Measurements from ENCODE around the gene MAP3K14.
"Not testable (repeated sequence)": the region's sequence is repeated elsewhere in the genome, so short reads cannot be mapped to it uniquely, and the experiment has no call there.

Gene MAP3K14

GRCh38 chr17:45258981-45259380 lies 57.8 kb downstream of the MAP3K14 start:
- DNase-seq (ENCODE audit: low read depth), result no peak

- no peak for DNase-seq (ENCODE audit: low read depth)
Measured at GRCh38 chr17:45257115-45257514, 59.7 kb downstream of the MAP3K14 start.

DNA sequence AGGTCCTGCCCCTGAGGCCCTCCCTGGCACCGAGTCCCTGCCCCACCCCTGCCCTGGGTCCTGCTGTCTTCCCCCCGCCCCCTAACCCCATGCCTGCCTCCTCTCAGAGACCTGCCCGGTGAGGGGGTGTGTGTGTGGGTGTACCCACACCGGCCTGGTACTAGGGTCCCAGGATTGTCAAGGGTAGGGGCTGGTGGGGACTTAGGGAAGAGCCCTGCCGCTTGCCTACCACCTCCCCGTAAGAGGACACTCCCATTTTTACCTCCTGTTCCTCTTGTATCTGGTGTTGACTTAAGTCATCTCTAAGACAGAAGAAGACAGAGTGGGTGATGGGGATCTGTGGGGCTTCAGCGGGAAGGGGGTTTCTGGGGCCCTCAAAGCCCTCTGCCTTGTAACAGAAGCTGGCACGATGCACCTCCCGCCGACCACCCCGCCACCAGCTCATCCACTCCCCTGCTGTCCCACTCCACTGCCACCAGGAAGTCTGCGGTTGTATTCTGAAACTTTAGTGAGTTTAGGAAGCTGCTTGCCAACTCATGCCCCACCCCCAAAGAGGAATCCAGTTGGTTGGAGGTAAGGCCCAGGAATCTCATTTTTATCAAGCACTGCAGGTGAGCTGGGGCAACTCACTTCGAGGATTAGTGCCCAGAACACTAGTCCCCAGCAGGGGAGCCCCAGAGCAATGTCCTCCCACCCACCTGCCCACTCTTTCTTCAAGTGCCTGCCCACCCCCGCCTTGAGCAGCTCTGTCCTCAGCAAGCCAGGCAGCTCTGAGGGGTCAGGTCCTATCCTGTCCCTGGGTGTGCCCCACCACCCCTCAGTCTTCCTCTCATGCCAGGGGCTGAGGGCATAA lies 60.5 kb downstream of the MAP3K14 start:
- DNase-seq (ENCODE audit: low read depth), result no peak

DNA sequence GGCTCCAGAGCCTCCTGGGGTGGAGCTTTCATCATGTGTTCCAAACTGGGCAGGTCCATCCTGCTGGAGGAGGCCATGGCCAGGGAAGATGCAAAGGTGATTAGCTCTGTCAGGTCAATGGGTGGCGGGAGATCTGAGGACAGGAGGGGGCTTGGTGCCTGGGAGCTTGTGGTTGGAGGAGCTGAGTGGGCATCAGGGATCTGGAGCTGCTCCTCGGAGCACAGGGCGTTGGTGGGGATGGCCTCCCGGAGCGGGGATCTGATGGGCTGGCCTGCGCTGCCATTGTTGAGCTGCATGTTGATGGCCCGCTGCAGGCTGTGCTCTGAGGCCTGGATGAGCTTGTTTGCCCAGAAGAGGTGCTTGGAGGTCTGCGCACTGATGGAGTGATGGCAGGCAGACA lies 61.5 kb downstream of the MAP3K14 start:
- no peak for DNase-seq (ENCODE audit: low read depth)

DNA sequence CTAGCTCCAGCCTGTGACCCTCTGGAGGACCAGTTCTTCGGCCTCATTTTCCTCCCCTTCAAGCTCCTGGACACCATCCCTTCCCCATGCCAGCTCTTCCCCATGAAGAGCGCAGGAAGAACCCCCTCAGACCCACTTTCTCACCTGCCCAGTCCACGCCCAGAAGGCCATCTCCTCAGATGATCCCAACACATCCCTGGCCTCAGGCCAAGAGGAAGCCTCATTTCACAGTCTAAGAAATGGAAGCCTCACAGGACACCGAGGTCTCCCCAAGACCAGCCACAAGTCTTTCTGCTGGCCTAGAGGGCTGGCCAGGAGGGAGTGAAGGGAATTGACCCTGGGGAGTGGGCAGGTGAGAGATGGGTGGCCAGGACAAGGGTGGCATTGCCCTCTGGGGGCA lies 62.9 kb downstream of the MAP3K14 start:
- DNase-seq (ENCODE audit: low read depth), result no peak

- DNase-seq (ENCODE audit: low read depth), result not testable (repeated sequence)
Measured at GRCh38 chr17:45253237-45253636, 63.6 kb downstream of the MAP3K14 start.

GRCh38 chr17:45251931-45252330 lies 64.9 kb downstream of the MAP3K14 start:
- DNase-seq (ENCODE audit: low read depth), result no peak

DNA sequence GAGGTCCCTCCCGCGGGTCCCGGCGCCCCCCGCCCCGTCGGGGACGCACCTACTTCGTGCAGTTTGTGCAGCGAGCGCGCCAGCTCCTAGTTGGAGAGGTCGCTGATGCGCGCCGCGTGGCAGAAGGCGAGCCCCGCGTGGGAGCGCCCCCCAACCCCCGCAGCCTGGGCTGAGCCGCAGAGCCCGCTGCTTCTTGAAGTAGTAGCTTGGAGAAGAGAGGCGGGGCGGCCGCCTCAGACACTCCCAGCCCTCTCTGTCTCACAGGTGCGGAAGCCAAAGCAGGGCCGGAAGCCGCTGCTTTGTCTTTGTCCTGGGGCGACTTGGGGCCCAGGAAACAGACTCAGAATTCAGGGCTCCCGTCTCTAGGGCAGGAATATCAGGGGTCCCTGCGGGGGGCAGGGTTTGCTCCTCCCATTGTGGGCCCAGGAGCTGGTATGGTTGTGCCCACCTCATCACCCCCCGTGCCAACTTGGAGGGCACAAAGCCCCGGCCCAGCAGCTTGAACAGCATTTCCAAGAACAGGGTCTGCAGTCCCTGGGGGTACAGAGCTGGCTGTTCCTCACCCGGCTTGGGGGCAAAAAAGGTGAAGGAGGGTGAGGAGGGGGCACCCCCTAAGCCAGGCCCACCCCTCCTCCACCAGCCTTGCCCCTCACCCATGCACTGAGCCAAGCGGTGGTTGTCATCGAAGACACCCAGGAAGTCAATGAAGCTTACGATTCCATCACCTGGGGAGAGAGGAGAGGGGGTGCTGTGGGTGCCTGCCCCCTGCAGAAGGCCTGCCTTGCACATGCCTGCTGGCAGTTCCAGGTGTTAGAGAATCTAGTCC lies 68.5 kb downstream of the MAP3K14 start:
- DNase-seq (ENCODE audit: low read depth), result peak; percentile 75

DNA sequence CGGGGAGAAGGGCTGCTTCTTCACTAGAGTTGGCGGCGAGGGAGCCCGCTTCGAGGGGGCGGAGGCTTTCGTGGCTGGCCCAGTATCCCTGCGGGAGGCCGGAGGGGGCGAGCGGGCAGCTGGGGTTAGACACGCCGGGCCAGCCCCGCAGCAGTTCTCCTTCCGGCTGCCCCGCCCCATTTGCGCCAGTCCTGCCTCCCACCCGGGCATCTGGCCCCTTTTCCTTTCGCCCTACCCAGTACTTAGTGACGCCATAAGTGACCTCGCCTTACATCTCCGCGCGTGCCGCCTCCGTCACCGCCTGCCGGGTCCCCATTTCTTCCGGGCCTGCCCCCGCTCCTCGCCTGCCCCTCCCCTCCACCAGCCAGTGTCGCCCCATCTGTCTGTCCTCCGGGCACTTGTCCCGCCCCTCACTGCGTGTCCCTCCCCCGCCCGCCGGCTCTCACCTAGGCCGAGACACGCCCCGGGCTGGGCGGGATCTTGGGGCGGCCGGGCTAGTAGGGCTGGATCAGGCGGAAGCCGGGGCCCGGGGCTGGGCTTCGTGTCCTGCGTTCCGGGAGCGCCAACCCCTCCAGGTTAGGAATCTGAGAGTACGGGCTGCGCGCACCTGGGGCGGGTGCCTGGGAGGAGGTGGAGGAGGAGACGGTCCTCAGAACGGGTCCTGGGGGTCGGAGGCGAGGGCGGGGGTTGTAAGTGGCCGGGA lies 69.2 kb downstream of the MAP3K14 start:
- peak; percentile 95 for DNase-seq (ENCODE audit: low read depth)

GRCh38 chr17:45246861-45247428 lies 69.9 kb downstream of the MAP3K14 start:
- DNase-seq (ENCODE audit: low read depth), result no peak

DNA sequence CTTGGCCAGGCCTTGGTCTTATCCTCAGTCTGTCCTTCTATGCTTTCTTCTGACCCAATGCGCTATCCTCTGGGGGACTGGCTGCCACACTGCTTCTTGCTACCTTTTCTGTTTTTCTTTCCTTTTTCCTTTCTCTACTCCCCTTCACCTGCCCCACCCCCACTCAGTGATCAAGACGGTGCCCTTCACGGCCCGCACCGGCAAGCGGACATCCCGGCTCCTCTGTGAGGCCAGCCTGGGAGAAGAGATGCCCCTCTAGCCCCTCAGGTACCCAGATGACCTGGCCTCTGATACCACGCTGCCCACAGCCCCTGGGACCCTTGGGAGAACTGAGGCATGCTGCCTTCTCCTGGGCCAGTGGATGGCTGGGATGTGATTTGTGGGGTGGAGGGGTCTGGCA lies 70.5 kb downstream of the MAP3K14 start:
- DNase-seq (ENCODE audit: low read depth), result no peak

DNA sequence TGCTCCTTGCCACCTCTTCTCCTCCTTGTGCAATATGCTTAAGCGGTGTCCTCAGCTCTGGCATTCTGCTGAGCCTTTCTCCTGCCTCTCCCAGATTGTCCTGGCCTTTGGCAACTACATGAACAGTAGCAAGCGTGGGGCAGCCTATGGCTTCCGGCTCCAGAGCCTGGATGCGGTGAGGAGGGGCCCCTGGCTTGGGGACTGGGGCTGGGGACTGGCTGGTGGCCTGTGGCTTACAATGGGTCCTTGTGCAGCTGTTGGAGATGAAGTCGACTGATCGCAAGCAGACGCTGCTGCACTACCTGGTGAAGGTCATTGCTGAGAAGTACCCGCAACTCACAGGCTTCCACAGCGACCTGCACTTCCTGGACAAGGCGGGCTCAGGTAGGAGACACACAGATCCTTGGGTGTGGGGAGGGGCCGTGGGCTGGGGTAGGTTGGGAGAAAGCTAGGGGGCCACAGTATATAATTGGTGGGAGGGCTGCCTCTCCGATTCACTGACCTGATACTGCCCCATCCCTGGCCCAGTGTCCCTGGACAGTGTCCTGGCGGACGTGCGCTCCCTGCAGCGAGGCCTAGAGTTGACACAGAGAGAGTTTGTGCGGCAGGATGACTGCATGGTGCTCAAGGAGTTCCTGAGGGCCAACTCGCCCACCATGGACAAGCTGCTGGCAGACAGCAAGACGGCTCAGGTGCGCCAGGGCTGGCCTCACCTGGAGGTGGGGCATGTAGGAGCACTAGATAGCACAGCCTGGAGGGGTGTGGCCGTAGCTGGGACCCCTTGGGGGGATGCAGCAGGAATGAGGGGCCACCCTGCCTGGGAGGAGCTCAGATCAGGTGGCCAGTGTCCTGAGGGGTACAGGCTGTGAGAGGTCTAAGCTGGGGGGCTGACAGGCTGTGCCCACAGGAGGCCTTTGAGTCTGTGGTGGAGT lies 71.8 kb downstream of the MAP3K14 start:
- DNase-seq (ENCODE audit: low read depth), result no peak

DNA sequence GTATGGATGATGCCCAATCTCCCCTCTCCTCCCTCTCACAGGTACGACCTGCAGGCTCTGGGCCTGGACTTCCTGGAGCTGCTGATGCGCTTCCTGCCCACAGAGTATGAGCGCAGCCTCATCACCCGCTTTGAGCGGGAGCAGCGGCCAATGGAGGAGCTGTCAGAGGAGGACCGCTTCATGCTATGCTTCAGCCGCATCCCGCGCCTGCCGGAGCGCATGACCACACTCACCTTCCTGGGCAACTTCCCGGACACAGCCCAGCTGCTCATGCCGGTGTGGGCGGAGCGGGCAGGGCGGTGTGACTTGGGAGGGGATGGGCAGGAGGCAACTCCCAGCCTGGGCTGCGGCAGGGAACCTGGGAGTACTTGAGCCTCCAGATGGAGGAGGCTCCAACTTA lies 73.1 kb downstream of the MAP3K14 start:
- no peak for DNase-seq (ENCODE audit: low read depth)

- no peak for DNase-seq (ENCODE audit: low read depth)
Measured at GRCh38 chr17:45242029-45242414, 74.8 kb downstream of the MAP3K14 start.

DNA sequence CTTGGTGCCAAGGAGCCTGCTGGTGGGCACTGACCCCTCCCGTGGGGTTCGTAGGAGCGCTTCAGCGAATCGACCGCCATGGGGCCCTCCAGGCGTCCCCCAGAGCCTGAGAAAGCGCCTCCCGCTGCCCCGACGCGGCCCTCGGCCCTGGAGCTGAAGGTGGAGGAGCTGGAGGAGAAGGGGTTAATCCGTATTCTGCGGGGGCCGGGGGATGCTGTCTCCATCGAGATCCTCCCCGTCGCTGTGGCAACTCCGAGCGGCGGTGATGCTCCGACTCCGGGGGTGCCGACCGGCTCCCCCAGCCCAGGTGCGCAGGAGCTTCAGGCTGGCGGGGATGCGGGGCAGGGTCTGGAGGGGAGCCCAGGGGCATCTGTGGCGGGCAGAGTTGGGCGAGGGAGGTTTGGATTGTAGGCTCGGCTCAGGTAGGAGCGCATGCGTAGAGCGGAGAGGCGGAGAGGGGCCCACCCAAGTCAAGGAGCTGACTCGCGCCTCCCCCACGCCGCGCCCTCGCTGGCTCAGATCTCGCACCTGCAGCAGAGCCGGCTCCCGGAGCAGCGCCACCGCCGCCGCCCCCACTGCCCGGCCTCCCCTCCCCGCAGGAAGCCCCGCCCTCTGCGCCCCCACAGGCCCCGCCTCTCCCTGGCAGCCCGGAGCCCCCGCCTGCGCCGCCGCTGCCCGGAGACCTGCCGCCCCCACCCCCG lies 75.3 kb downstream of the MAP3K14 start:
- DNase-seq (ENCODE audit: low read depth), result no peak

DNA sequence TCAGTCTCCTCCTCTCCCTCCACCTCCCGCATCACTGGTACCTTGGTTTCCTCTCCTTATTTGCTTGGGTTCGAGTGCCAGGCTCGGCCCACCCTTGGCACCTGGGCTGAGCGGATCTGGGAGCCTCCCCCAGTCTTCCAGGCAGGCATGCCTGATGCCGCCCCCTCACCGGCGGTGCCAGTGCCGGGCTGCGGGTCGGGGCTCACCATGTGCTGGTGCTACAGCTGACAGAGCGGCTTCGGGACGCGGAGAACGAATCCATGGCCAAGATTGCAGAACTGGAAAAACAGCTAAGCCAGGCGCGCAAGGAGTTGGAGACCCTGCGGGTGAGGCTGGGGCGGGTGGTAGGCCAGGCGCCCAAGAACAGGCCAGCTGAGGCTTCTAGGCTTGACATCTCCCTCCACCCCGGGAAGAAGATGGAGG lies 75.9 kb downstream of the MAP3K14 start:
- no peak for DNase-seq (ENCODE audit: low read depth)

DNA sequence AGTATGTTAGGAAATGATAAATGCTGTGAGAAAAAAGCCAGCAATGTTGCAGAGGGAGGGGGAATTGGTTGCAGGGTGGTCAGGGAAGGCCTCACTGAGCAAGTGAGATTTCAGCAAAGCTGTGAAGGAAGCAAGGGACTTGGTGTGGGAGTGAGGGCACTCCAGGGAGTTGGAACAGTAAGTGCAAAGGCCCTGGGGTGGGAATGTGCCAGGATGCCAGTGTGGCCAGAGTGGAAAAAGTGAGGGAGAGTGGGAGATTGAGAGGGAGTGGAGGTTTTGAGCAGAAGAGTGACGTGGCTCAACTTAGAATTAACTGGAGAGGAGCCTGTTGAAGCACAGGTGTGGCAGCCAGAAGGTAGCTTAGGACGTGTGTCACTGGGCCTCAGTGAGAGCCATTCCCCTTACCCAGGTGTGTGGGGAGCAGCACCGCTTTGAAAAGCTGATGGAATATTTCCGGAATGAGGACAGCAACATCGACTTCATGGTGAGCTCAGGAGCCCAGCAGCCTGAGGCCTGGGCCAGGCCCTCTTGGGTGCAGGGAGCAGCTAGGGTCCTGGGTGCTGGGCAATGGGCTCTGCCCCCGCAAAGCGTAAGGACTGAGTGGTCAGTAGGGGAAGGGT lies 78.6 kb downstream of the MAP3K14 start:
- no peak for DNase-seq (ENCODE audit: low read depth)

- no peak for DNase-seq (ENCODE audit: low read depth)
Measured at GRCh38 chr17:45237686-45238085, 79.1 kb downstream of the MAP3K14 start.

GRCh38 chr17:45236282-45236606 lies 80.6 kb downstream of the MAP3K14 start:
- DNase-seq (ENCODE audit: low read depth), result no peak
